Right atrium auricular region (tissue), 2 donors: ENCODE data around the gene MMS19. TPM values are rescaled to one million over a fixed set of nuclear protein-coding genes. Genes with fewer than 3 reads are reported as not detected.

Experiments
- DNase-seq: peaks from one replicate; pipeline ENCODE4 v3.0.0-alpha.2; 2019; ENCODE audit warnings: low spot score
- H3K27ac ChIP-seq, 2 donors: fragments of 200-600 bp; sonication (generic); 1 replicate in 1 of 2; 2 replicates in 1 of 2; pipeline ENCODE4 v1.5.1; 2016 to 2019
- H3K27me3 ChIP-seq, 2 donors: fragments of 200-600 bp; sonication (generic); one replicate each; pipeline versions ENCODE4 v1.5.1 to v1.6.0; 2017 to 2019
- H3K36me3 ChIP-seq: fragments of 200-600 bp; sonication (generic); one replicate; pipeline ENCODE4 v1.5.1; 2016
- H3K4me1 ChIP-seq, 2 donors: fragments of 200-600 bp; sonication (generic); one replicate each; pipeline versions ENCODE4 v1.5.1 to v1.6.0; 2017 to 2019
- H3K4me3 ChIP-seq, 2 donors: fragments of 200-600 bp; sonication (generic); 1 replicate in 1 of 2; 2 replicates in 1 of 2; pipeline ENCODE4 v1.5.1; 2017 to 2019; ENCODE audit warnings: mild to moderate bottlenecking in 1 of 2, moderate library complexity in 1 of 2
- H3K9me3 ChIP-seq, 2 donors: fragments of 200-600 bp; sonication (generic); one replicate each; pipeline ENCODE4 v1.5.1; 2019
- total RNA-seq, 2 donors: library from RNA; depleted of rRNA; stranded (reverse); fragments of >200 nt; gene quantifications; one replicate each; pipeline ENCODE4 v1.1.0, GENCODE V29; 2016
- TF ChIP-seq, protein P1 (sequence below), 2 donors: fragments of 200-600 bp; sonication (generic); IDR thresholded peaks; one replicate each; pipeline ENCODE4 v1.5.1; 2019; ENCODE audit warnings: antibody characterized with exemption in 2 of 2

Gene MMS19
- total RNA-seq, 2 donors from 2014 or later, result 48.0 to 51.8 TPM

- TF ChIP-seq, protein P1, sequence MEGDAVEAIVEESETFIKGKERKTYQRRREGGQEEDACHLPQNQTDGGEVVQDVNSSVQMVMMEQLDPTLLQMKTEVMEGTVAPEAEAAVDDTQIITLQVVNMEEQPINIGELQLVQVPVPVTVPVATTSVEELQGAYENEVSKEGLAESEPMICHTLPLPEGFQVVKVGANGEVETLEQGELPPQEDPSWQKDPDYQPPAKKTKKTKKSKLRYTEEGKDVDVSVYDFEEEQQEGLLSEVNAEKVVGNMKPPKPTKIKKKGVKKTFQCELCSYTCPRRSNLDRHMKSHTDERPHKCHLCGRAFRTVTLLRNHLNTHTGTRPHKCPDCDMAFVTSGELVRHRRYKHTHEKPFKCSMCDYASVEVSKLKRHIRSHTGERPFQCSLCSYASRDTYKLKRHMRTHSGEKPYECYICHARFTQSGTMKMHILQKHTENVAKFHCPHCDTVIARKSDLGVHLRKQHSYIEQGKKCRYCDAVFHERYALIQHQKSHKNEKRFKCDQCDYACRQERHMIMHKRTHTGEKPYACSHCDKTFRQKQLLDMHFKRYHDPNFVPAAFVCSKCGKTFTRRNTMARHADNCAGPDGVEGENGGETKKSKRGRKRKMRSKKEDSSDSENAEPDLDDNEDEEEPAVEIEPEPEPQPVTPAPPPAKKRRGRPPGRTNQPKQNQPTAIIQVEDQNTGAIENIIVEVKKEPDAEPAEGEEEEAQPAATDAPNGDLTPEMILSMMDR (IDR thresholded peaks at IDR 0.05), result no peak
- no peak overlapping the region for H3K27ac ChIP-seq
- H3K4me3 ChIP-seq, result no peak overlapping the region
- peaks cover 81% of the 10 kb centered on the region for H3K36me3 ChIP-seq
- H3K27me3 ChIP-seq, result no peaks in the 10 kb centered on the region
- no peaks in the 10 kb centered on the region for H3K9me3 ChIP-seq
- peaks cover 0 to 15% of the 10 kb centered on the region in 2 donors for H3K4me1 ChIP-seq
- DNase-seq, result no peak
Observed at GRCh38 chr10:97456686-97457065, 41.5 kb downstream of the MMS19 start.

- Histone ChIP-seq H3K27me3 (no peaks in the 10 kb centered on the region), H3K4me1 (peaks cover 0 to 16% of the 10 kb centered on the region in 2 donors), H3K27ac (no peak overlapping the region), H3K4me3 (no peak overlapping the region), H3K36me3 (peaks cover 77% of the 10 kb centered on the region), H3K9me3 (no peaks in the 10 kb centered on the region)
- TF ChIP-seq, protein P1 (IDR thresholded peaks at IDR 0.05), result no peak
- no peak for DNase-seq
Observed at GRCh38 chr10:97456034-97456685, 42.1 kb downstream of the MMS19 start.

DNA sequence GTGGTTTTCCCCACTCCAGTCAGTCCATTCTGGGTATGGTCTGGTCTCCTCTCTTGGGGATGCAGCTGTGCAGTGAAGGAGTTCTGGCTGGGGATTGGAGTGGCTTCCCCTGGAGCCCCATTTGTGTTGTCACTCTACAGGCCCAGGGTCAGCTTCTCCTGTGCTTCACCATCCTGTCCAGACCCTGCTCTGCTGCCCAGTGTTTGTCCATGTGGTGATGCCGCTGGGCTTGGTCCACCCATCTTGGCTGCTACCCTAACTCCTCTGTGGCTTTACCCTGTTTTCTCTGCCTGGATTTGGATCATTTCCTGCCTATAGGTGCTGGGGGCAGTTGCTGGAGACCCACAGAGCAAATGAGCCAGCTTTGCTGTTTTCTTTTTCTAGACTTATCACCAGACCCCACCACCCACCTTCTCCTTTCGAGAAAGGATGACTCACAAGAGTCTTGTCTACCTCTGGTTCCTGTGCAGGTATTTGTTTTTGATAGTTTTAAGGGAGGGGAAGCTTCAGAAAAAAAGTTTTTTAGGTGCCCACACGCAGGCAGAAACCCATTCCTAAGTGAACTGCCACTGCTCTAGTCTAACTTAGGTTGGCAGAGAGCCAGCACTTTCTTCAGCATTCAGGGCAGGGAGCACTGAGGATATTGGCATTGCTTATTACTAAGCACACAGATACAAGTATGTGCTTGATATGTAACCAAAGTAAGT, 43.7 kb downstream of the MMS19 start:
- Histone ChIP-seq H3K4me3 (no peak overlapping the region), H3K4me1 (peaks cover 0 to 26% of the 10 kb centered on the region in 2 donors), H3K36me3 (peaks cover 61% of the 10 kb centered on the region), H3K27ac (no peak overlapping the region), H3K9me3 (no peaks in the 10 kb centered on the region), H3K27me3 (no peaks in the 10 kb centered on the region)
- TF ChIP-seq, protein P1 (IDR thresholded peaks at IDR 0.05), result no peak
- DNase-seq, result no peak

- H3K27ac ChIP-seq, result no peak overlapping the region
Observed at GRCh38 chr10:97452352-97452751, 45.9 kb downstream of the MMS19 start.

DNA sequence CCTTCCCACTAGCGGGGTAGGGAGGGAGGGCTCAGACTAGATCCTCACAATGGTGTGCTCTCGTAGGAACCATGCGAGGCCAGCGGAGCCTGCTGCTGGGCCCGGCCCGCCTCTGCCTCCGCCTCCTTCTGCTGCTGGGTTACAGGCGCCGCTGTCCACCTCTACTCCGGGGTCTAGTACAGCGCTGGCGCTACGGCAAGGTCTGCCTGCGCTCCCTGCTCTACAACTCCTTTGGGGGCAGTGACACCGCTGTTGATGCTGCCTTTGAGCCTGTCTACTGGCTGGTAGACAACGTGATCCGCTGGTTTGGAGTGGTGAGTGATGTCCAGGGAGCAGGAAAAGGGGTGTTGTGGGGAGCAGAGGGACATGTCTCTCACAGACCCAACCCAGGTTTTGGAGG, 46.6 kb downstream of the MMS19 start:
- peaks cover 0 to 46% of the 10 kb centered on the region in 2 donors for H3K4me1 ChIP-seq
- no peaks in the 10 kb centered on the region for H3K9me3 ChIP-seq
- H3K27ac ChIP-seq, result no peak overlapping the region
- TF ChIP-seq, protein P1 (IDR thresholded peaks at IDR 0.05), result no peak
- H3K36me3 ChIP-seq, result peaks cover 34% of the 10 kb centered on the region
- no peaks in the 10 kb centered on the region for H3K27me3 ChIP-seq
- DNase-seq, result no peak
- no peak overlapping the region for H3K4me3 ChIP-seq

More at GRCh38 chr10:97452352-97452751, 45.9 kb downstream of the MMS19 start:
- Histone ChIP-seq H3K27me3 (no peaks in the 10 kb centered on the region), H3K36me3 (peaks cover 42% of the 10 kb centered on the region), H3K9me3 (no peaks in the 10 kb centered on the region), H3K4me3 (no peak overlapping the region), H3K4me1 (peaks cover 0 to 38% of the 10 kb centered on the region in 2 donors)
- DNase-seq, result no peak
- TF ChIP-seq, protein P1 (IDR thresholded peaks at IDR 0.05), result no peak
